Activated CD4-positive, alpha-beta T cell treated with anti-CD3 and anti-CD28 coated beads, Interleukin-2, amount 50 U/mL, for 1 hour (primary cell): ENCODE data around the gene PHACTR4.
"Not testable (repeated sequence)": the region's sequence is repeated elsewhere in the genome, so short reads cannot be mapped to it uniquely, and the experiment has no call there.

Experiments used
- DNase-seq: peaks from one replicate; pipeline ENCODE4 v3.0.0-alpha.2; 2020

The PHACTR4 gene

GRCh38 chr1:28437924-28438699 is 68.6 kb downstream of the PHACTR4 start:
- DNase-seq, result no peak

GRCh38 chr1:28439320-28439719 is 69.8 kb downstream of the PHACTR4 start:
- no peak for DNase-seq

- no peak for DNase-seq
These were observed 72.1 kb downstream of the PHACTR4 start for GRCh38 chr1:28441674-28442073.

- DNase-seq, result no peak
These were observed 74.0 kb downstream of the PHACTR4 start for GRCh38 chr1:28443550-28443949.

- DNase-seq, result no peak
These were observed 78.1 kb downstream of the PHACTR4 start for GRCh38 chr1:28447679-28448078.

GRCh38 chr1:28448094-28448611 is 78.6 kb downstream of the PHACTR4 start:
- not testable (repeated sequence) for DNase-seq

- DNase-seq, result no peak
These were observed 80.4 kb downstream of the PHACTR4 start for GRCh38 chr1:28449904-28450303.

- no peak for DNase-seq
These were observed 81.0 kb downstream of the PHACTR4 start for GRCh38 chr1:28450561-28450960.

- no peak for DNase-seq
These were observed 81.5 kb downstream of the PHACTR4 start for GRCh38 chr1:28451011-28451410.

GRCh38 chr1:28456078-28456477 is 86.5 kb downstream of the PHACTR4 start:
- DNase-seq, result no peak

- no peak for DNase-seq
These were observed 88.1 kb downstream of the PHACTR4 start for GRCh38 chr1:28457678-28458077.

- DNase-seq, result no peak
These were observed 89.0 kb downstream of the PHACTR4 start for GRCh38 chr1:28458237-28459228.

- no peak for DNase-seq
These were observed 96.8 kb downstream of the PHACTR4 start for GRCh38 chr1:28466226-28466778.

GRCh38 chr1:28470146-28470545 is 100.6 kb downstream of the PHACTR4 start:
- no peak for DNase-seq

- DNase-seq, result not testable (repeated sequence)
These were observed 110.0 kb downstream of the PHACTR4 start for GRCh38 chr1:28479497-28479896.

- no peak for DNase-seq
These were observed 110.8 kb downstream of the PHACTR4 start for GRCh38 chr1:28480308-28480707.

- no peak for DNase-seq
These were observed 112.6 kb downstream of the PHACTR4 start for GRCh38 chr1:28482138-28482537.

- DNase-seq, result no peak
These were observed 113.2 kb downstream of the PHACTR4 start for GRCh38 chr1:28482702-28483101.

GRCh38 chr1:28494737-28495136 is 125.2 kb downstream of the PHACTR4 start:
- DNase-seq, result no peak

GRCh38 chr1:28499553-28499952 is 130.0 kb downstream of the PHACTR4 start:
- DNase-seq, result no peak

- DNase-seq, result no peak
These were observed 132.4 kb downstream of the PHACTR4 start for GRCh38 chr1:28501925-28502324.

- DNase-seq, result no peak
These were observed 133.6 kb downstream of the PHACTR4 start for GRCh38 chr1:28503117-28503516.
